ENCODE measurements around the gene C1QTNF2.

C1QTNF2 gene

DNA sequence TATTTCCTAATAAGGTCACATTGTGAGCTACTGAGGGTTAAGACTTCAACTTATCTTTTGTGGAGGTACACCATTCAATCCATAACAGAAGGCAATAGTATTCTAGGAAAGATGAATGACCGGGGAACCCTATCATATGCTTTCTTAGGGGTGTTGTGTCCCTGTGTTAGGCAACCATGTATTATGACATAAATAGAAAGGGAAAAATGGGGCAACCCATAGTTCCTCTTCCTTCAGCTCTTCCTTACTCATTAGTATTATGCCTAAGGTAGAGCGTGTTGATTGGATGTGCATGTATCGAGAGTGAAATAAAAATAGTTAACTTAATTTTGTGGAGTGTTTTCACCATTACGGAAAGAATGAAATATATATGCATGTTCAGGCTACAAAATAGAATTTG is 52.0 kb downstream of the C1QTNF2 start:
- Mint-ChIP-seq H3K4me3 (no peak overlapping the region), H3K9me3 (no peaks in the 10 kb centered on the region), H3K27me3 (peaks cover 44 to 66% of the 10 kb centered on the region in 2 donors), H3K4me1 (ENCODE audit: low read depth in 2 of 2) (no peaks in the 10 kb centered on the region), H3K36me3 (ENCODE audit: insufficient read depth) (no peaks in the 10 kb centered on the region), H3K27ac (no peak overlapping the region)
- DNase-seq (no peak), ATAC-seq (replicated peaks) (no peak)

DNA sequence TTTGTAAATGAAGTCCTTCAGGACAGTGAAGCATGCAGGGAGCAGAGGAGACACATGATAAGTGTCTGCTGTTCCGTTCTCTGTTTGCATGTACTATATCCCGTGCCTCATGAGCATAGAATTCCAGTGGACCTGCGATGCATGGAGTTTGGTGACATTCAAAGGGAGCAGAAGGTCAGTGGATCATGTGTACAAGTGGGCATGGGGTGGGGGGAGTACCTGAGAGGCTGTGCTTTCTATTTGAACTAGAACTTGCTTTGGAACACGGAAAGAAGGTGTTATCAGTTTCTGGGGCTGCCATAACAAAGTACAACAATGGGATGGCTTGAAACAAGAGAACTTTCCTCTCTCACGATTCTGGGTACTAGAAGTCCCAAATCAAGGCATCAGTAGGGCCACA is 53.0 kb downstream of the C1QTNF2 start:
- H3K36me3 Mint-ChIP-seq (ENCODE audit: insufficient read depth), result no peaks in the 10 kb centered on the region
- ATAC-seq (replicated peaks), result no peak

DNA sequence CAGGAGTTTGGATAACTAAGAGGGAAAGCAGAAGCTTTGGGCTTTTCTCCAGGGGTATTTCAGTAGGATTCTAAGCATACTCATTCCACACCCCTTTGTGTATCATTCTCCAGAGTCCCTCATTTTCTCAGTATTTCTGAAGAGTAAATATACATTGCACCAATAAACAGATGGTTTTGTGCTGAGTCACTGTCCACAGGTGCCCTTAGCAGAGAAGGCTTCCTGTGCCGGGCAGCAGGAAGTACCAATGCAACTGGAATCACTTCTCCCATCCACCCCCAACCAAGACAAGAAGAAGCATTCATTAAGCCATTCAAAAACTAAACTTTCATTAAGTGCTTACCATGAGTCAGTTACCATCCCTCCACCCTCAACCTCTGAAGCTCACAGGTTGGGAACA is 54.5 kb downstream of the C1QTNF2 start:
- no peak for ATAC-seq (replicated peaks)
- Mint-ChIP-seq H3K4me3 (no peak overlapping the region), H3K9me3 (no peaks in the 10 kb centered on the region), H3K36me3 (ENCODE audit: insufficient read depth) (no peaks in the 10 kb centered on the region), H3K27me3 (peaks cover 58 to 73% of the 10 kb centered on the region in 2 donors), H3K4me1 (ENCODE audit: low read depth in 2 of 2) (peaks cover 3 to 5% of the 10 kb centered on the region in 2 donors), H3K27ac (no peak overlapping the region)
- no peak for DNase-seq

More for the DNA sequence above, 53.0 kb downstream of the C1QTNF2 start:
- no peak overlapping the region for H3K27ac Mint-ChIP-seq
- H3K9me3 Mint-ChIP-seq, result no peaks in the 10 kb centered on the region
- no peak for DNase-seq
- H3K4me3 Mint-ChIP-seq, result no peak overlapping the region
- H3K27me3 Mint-ChIP-seq, result peaks cover 53 to 75% of the 10 kb centered on the region in 2 donors
- H3K4me1 Mint-ChIP-seq (ENCODE audit: low read depth in 2 of 2), result peaks cover 3 to 5% of the 10 kb centered on the region in 2 donors

DNA sequence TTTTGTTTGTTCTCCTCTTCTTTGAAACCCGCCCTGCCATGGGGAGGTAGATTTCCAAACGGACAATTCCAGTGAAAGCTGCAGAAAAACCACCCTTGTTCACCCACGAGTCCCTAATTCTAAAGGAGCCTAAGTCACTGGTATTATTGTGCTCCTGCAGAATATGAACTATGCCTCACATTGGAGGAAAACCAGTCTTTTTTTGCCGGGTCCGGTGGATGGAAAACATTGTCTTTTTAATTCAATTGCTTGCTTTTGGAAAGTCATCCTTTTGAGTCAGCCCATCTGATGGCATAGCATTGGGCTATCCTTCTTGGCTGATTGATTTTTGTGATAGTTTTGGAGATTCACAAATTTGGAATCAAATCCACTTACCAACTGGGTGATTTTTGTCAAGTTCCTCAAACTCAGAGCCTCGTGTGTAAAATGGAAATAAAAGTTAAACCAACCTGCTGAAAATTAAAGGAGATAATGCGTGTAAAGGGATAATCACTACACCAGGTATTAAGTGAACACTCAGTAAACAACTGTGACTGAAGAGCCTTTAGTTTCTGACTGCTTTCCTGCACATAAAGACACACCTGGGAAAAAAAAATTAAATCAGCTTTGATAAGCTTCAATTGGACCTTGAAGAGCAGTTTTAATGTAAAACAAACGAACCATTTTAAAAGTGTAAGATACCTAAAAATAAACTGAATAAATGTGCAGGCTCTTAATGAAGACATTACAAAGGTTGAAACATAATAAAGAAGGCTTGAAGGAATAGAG is 57.3 kb downstream of the C1QTNF2 start:
- Mint-ChIP-seq H3K27me3 (peaks cover 67 to 87% of the 10 kb centered on the region in 2 donors), H3K27ac (no peak overlapping the region), H3K9me3 (no peaks in the 10 kb centered on the region), H3K36me3 (ENCODE audit: insufficient read depth) (no peaks in the 10 kb centered on the region), H3K4me1 (ENCODE audit: low read depth in 2 of 2) (peaks cover 3 to 5% of the 10 kb centered on the region in 2 donors), H3K4me3 (peak overlapping the region; percentile 57 to 76)
- ATAC-seq (replicated peaks) (no peak), DNase-seq (no peak)

DNA sequence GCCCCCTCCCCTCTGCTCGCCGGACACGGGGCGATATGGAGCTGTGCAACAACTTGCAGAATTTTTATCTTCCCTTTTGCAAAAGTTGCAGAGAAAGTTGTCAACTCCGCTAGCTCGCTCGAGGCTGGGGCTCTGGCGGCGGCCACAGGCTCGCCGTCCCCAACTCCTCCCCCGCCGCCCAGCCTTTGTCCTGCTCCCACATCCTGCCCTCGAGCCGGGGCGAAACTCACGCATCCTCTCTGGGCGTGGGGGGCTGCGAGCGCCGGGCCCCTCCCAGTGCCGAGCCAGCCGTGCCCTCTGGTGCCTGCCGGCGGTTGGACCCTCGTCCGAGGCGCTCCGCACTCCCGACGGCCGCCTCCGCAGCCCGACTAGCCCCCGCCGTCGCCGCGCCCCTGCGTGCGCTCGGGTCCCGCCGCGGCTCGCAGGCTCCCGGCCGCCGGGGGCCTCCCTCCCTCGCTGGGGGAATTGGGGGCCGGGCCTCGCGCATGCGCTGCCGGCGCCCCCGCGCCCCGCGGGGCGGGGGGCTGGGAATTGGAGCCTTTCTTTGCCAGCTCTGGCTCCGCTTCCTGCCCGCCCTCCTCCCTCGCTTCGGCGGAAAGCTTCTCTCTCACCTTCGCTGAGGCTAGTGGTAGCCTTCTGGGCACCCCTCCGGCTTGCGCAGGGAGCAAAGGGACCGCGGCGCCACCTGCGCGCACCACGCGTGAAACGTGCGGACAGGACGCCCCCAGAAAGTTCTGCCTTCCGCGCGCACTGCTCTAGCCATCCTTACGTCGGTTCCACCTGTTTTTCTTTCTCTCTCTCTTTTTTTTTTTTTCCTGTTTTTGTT is 58.1 kb downstream of the C1QTNF2 start, which contains the start of gene CCNJL:
Gene CCNJL, minus strand, starts transcription at position 431 of the 826 bp plus-strand sequence. CDS start 641 bp downstream, outside the sequence.
- Mint-ChIP-seq H3K27ac (no peak within 1 kb of the TSS), H3K4me1 (ENCODE audit: low read depth in 2 of 2) (peaks cover 3 to 5% of the 10 kb centered on the region in 2 donors), H3K4me3 (peak within 1 kb of the TSS; percentile 57 to 76), H3K9me3 (no peaks in the 10 kb centered on the region), H3K36me3 (ENCODE audit: insufficient read depth) (no peaks in the 10 kb centered on the region), H3K27me3 (peaks cover 75 to 87% of the 10 kb centered on the region in 2 donors)
- ATAC-seq (replicated peaks) (no peak), DNase-seq (no peak)

DNA sequence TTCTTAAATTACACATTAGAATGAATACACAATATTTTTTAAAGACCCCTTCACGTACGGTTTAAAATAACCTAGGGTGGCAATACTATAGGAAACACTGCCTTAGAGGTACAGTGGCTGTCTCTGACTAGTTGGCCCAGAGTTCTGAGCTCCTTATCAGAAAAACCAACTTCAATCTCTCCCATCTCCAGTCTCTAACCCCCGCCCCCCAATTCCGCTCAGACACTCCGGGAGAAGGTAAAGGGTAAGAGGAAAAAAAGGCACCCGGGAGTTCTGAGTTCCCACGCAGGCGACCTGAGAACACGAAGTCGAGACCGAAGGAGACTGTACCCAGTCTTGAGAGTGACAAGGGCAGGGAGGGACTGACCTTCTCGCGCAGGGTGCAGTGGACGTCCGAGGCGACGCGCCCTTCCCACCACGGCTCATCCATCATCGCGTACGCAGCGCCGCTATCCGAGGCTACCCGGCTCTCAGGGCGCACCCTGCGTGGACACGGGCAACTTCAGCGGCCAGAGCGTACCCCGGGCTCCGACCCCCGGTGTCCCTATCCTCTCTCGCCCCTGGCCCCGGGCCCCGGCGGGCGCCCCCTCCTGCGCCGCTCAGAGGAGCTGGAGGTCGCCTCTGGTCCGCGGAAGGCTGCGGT is 58.8 kb downstream of the C1QTNF2 start:
- H3K4me3 Mint-ChIP-seq, result peak overlapping the region; percentile 39 to 57
- peaks cover 77 to 89% of the 10 kb centered on the region in 2 donors for H3K27me3 Mint-ChIP-seq
- no peaks in the 10 kb centered on the region for H3K36me3 Mint-ChIP-seq (ENCODE audit: insufficient read depth)
- no peak overlapping the region for H3K27ac Mint-ChIP-seq
- ATAC-seq (replicated peaks), result no peak
- DNase-seq, result no peak
- H3K9me3 Mint-ChIP-seq, result no peaks in the 10 kb centered on the region
- peaks cover 3 to 5% of the 10 kb centered on the region in 2 donors for H3K4me1 Mint-ChIP-seq (ENCODE audit: low read depth in 2 of 2)

DNA sequence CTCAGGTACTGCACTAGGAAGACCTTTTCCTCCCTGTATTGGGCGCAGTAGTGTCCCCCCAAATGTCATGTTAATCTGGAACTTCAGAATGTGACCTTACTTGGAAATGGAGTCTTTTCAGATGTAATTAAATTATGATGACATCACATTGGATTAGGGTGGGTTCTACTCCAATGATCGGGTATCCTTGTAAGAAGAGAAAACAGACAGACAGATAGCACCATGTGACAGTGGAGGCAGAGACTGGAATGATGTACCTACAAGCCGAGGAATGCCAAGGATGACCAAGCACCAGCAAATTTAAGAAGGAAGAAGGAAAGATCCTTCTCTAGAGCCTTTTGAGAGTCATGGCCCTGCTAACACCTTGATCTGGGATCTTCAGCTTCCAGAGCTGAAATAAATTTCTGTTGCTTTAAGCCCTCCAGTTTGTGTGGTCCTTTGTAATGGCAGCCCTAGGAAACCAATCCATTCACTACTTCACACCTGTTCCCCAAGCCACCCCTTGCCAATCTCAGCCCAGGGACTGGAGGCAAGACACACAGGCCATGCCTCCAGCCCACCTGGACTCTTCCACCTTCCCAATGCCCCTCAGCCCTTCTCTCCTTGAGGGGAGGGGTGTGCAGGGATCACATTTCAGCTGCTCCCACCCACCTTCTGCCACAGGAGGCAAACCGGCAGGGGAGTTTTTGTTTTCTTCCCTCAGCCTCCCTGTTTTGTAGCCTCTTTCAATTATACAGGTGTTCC is 59.7 kb downstream of the C1QTNF2 start:
- no peak overlapping the region for H3K4me3 Mint-ChIP-seq
- H3K27ac Mint-ChIP-seq, result no peak overlapping the region
- DNase-seq (no peak), ATAC-seq (replicated peaks) (no peak)
- peaks cover 3 to 5% of the 10 kb centered on the region in 2 donors for H3K4me1 Mint-ChIP-seq (ENCODE audit: low read depth in 2 of 2)
- H3K27me3 Mint-ChIP-seq, result peaks cover 73 to 90% of the 10 kb centered on the region in 2 donors
- H3K36me3 Mint-ChIP-seq (ENCODE audit: insufficient read depth), result no peaks in the 10 kb centered on the region
- H3K9me3 Mint-ChIP-seq, result no peaks in the 10 kb centered on the region

DNA sequence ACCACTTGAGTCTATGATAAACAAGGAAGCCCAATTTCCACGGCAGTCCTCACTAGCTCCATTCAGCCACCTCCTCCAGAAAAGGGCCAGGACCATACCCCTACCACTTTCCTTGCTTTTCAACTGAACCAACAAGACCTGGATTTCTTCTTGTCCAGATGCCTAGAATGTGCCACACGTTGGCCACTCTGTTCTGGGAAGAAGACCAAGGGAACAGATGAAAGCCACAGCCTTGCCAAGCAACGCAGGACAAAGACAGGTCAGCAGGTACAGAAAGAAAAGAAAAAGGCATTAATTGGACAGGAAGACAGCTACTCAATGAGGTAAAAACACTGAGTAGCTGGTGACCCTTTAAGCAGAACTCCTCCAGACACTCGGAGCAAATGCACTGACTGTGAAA is 60.3 kb downstream of the C1QTNF2 start:
- ATAC-seq (replicated peaks), result no peak
- Mint-ChIP-seq H3K27ac (no peak overlapping the region), H3K4me1 (ENCODE audit: low read depth in 2 of 2) (peaks cover 3 to 5% of the 10 kb centered on the region in 2 donors), H3K4me3 (no peak overlapping the region), H3K9me3 (no peaks in the 10 kb centered on the region), H3K36me3 (ENCODE audit: insufficient read depth) (no peaks in the 10 kb centered on the region), H3K27me3 (peaks cover 76 to 96% of the 10 kb centered on the region in 2 donors)
- no peak for DNase-seq

DNA sequence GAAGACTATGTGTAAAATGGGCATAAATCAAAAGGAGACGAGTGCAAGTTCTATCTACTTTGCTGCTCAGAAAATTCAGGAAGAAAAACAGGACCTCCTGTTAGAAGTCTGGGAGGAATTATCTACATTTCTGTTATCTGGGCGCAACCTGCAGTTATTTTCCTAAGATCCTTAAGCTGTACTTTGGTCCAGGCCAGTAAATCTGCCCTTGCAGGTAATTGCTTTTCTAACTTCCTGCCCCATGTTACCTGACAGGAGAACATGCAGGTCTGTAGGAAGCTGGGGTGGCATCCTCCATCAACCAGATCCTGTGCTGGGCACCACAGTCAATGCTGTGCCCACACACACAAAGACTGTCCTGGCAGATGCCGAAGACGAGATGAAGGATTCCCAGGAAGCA is 63.7 kb downstream of the C1QTNF2 start:
- Mint-ChIP-seq H3K9me3 (no peaks in the 10 kb centered on the region), H3K4me1 (ENCODE audit: low read depth in 2 of 2) (no peaks in the 10 kb centered on the region), H3K27me3 (peaks cover 64 to 79% of the 10 kb centered on the region in 2 donors), H3K36me3 (ENCODE audit: insufficient read depth) (no peaks in the 10 kb centered on the region), H3K4me3 (no peak overlapping the region), H3K27ac (no peak overlapping the region)
- no peak for ATAC-seq (replicated peaks)
- DNase-seq, result no peak

DNA sequence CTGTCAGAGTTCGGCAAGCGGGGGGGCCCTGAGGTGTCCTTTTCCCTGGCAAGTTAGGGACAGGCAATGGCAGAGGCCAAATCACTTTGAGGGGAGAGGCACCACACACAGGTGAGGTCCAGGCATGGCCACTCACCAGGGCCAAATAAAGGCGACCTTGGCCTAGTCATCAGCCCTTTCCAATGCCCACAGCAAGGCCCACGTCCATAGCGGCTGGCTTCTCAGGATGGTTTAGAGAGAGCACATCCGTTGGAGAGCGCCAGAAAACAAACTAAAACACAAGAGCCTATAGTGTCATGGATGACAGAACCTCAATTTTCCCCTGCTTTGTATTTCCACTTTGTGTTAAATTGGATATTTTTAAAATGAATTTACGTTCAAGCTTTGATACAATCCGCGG is 65.1 kb downstream of the C1QTNF2 start:
- DNase-seq (no peak), ATAC-seq (replicated peaks) (no peak)
- no peaks in the 10 kb centered on the region for H3K9me3 Mint-ChIP-seq
- no peaks in the 10 kb centered on the region for H3K4me1 Mint-ChIP-seq (ENCODE audit: low read depth in 2 of 2)
- H3K36me3 Mint-ChIP-seq (ENCODE audit: insufficient read depth), result no peaks in the 10 kb centered on the region
- peaks cover 59 to 77% of the 10 kb centered on the region in 2 donors for H3K27me3 Mint-ChIP-seq
- H3K4me3 Mint-ChIP-seq, result no peak overlapping the region
- no peak overlapping the region for H3K27ac Mint-ChIP-seq

DNA sequence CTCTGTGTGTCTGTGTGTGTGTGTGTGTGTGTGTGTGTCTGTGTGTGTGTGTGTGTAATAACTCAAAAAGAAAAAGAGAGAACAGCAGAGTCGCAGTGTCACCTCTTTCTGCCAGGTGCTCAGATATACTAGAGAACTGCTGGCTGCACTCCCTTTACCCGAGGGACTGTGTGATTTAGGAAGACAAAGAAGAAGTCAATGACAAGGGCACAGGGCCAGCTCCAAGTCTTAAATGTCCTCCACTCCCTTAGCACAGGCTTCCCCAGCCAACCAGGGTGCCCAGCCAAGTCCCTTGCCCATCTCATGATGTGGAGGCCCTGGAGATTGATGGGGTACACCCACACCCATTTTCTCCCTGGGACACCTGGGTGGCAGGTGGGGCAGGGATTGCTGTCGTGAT is 66.7 kb downstream of the C1QTNF2 start:
- Mint-ChIP-seq H3K27ac (no peak overlapping the region), H3K36me3 (ENCODE audit: insufficient read depth) (no peaks in the 10 kb centered on the region), H3K4me1 (ENCODE audit: low read depth in 2 of 2) (no peaks in the 10 kb centered on the region), H3K27me3 (peaks cover 55 to 70% of the 10 kb centered on the region in 2 donors), H3K9me3 (no peaks in the 10 kb centered on the region), H3K4me3 (no peak overlapping the region)
- ATAC-seq (replicated peaks), result no peak
- no peak for DNase-seq

DNA sequence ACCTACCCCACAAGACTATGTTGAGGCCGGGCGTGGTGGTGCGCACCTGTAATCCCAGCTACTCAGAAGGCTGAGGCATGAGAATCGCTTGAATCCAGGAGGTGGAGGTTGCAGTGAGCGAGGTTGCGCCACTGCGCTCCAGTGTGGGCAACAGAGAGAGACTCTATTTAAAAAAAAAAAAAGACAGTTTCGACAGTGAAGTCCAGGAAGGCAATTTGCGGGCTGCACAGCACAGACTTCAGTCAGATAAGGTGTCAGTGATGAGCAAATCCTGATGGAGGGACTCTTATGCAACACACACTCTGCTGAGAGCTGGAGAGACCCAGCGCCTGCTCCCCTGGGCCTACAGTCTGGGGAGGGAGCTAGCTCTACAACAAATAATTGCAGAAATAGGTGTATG is 72.2 kb downstream of the C1QTNF2 start:
- H3K27ac Mint-ChIP-seq, result no peak overlapping the region
- DNase-seq, result no peak

DNA sequence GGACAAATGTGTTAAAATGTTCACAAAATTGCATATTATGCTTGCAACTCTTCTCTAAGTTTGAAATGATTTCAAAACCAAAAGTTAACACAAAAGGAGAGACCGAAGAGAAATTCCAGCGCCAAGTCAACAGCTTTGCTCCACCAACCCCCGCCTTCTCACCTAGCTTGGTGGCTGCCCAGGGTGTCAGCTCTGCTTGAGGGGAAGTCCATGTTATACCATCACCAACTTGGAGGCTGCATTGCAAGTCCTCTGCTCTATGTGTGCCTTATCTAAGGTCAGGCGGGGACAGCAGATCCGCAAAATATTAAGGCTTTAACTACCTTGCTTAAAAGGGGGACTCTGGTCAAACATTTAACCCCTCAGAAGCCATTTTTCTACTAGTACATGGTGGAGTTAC is 72.7 kb downstream of the C1QTNF2 start:
- no peaks in the 10 kb centered on the region for H3K9me3 Mint-ChIP-seq
- H3K4me1 Mint-ChIP-seq (ENCODE audit: low read depth in 2 of 2), result no peaks in the 10 kb centered on the region
- peaks cover 43 to 72% of the 10 kb centered on the region in 2 donors for H3K27me3 Mint-ChIP-seq
- H3K4me3 Mint-ChIP-seq, result no peak overlapping the region
- H3K36me3 Mint-ChIP-seq (ENCODE audit: insufficient read depth), result no peaks in the 10 kb centered on the region
- no peak overlapping the region for H3K27ac Mint-ChIP-seq
- no peak for DNase-seq
- no peak for ATAC-seq (replicated peaks)

More for the DNA sequence above, 72.2 kb downstream of the C1QTNF2 start:
- no peak for ATAC-seq (replicated peaks)
- H3K4me3 Mint-ChIP-seq, result no peak overlapping the region
- no peaks in the 10 kb centered on the region for H3K9me3 Mint-ChIP-seq
- H3K36me3 Mint-ChIP-seq (ENCODE audit: insufficient read depth), result no peaks in the 10 kb centered on the region
- no peaks in the 10 kb centered on the region for H3K4me1 Mint-ChIP-seq (ENCODE audit: low read depth in 2 of 2)
- peaks cover 43 to 72% of the 10 kb centered on the region in 2 donors for H3K27me3 Mint-ChIP-seq

All from effector memory CD8-positive, alpha-beta T cell (primary cell).